GM19372 (cell line): Measurements from ENCODE around the gene ZNF521.

Source experiments
- ATAC-seq: cut with Tn5 transposase; IDR thresholded peaks from one replicate; pipeline ENCODE4 v1.9.1; 2021; ENCODE audit warnings: mild to moderate bottlenecking, low read depth, moderate library complexity; ENCODE audit not compliant: unreplicated experiment

The ZNF521 gene

GRCh38 chr18:25175558-25176517 is 176.1 kb downstream of the ZNF521 start:
- no peak for ATAC-seq

DNA sequence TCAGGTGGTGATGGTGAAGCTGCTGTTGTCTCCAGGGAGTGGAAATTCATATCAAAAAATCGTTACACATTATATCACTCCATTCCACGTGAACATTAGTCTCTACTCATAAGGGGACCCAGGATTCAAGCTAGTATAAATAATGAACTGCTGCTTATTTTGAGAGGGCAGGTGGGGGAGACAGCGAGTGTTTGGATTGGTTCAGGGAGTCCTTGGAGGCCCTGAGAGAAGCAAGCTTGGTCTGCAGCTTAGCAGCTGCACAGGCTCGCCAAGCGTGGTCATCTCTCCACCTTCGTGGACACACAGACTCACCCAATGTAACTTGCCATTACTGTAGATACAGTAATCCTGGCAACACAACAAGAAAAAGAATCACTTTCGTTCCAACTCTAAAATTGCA is 177.6 kb downstream of the ZNF521 start:
- no peak for ATAC-seq

GRCh38 chr18:25171334-25171733 is 180.6 kb downstream of the ZNF521 start:
- no peak for ATAC-seq

GRCh38 chr18:25170402-25170801 is 181.6 kb downstream of the ZNF521 start:
- ATAC-seq, result no peak

DNA sequence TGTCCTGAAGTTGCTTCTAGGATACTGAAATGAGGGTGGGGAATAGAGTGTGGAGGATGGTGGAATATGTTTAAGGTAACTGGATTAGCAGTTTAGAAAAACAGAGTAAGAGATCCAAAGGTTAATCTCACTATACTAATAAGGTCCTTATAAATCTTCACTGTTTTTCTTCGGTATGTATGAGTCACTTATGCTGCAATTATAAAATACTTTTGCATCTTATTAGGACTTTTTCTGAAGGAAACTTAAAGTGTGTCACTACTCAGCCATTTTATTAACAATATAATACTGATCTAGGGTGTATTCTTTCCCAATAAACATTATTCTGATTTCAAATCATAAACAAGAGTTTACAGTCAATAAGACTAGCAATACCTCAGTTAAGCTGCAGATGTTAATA is 182.3 kb downstream of the ZNF521 start:
- no peak for ATAC-seq

- no peak for ATAC-seq
Measured at GRCh38 chr18:25167612-25168410, 184.2 kb downstream of the ZNF521 start.

- ATAC-seq, result no peak
Measured at GRCh38 chr18:25166113-25166512, 185.9 kb downstream of the ZNF521 start.

GRCh38 chr18:25164848-25165811 is 186.8 kb downstream of the ZNF521 start:
- ATAC-seq, result peak; percentile 86

DNA sequence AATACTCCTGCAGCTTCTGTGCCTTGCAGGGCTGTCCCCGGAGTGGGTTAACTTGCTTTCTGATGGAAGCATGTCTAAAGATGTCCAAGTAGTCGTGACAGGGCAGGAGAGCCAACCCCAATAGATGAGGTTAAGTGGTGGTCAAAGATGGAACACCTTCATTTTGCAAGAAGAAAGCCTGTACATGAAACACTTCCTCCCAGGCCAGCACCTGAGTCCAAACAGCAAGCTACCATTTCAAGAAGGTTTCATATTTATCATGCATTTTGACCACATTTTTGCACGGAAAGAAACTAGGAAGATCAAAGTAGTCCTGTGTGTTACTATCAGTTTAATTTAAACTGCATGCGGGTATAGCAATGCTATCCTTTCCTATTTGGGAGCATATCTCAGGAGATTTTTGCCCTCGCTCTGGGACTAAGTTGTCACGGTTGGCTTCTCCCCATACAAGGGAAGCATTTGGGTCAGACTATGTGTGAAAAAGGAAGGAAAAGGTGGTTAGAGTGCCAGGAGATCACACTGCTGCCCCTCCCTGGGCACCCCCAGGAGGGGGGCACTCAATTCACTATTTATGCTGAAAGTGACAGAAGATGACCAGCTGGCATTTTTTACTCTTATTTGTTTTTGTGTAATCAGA is 187.6 kb downstream of the ZNF521 start:
- peak; percentile 34 for ATAC-seq

DNA sequence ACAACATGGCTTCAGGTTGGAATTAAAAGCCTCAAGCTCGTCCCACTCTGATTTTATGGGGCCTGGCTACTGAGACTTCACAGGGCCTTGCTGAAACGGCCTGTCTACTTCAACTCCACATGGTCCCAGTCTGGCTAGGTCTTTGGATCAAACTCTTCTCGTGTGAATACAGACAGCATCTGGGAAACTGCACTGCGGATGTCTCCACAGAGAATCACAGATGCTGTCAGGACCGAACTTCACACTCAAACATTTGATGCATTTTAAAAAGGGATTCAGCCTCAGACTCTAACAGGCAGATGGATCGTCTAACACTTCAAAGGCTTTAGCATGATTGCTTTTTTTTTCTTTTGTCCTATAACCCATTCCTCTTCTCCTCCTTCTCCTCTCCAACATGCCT is 198.5 kb downstream of the ZNF521 start:
- ATAC-seq, result no peak

DNA sequence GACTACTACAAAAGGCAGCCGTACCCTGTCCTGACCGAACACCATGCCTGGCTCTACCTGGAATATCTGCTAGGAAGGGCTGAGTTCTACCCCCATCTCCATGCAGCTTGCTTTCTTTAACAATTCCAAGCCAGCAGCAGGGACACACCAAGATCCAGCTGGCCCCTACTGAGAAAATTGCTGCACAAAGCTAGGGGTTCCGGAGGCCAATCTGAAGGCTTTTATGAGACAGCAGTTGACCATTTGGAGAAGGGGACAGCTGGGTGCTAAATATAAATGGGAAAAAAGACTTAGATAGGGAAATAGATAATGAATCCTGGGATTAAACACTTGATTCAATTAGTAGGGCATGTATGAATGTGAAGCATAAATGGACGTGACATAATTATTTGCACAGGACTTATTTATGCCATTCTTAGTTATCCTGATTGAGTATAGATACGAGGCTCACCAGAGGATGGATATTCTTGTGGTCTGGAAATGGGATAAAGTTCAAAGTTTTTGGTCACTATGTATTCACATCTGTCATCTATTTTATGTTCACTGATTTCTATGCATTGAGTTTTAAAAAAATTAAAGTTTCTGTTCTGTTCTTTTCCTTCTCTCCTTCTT is 204.0 kb downstream of the ZNF521 start:
- ATAC-seq, result no peak

- ATAC-seq, result no peak
Measured at GRCh38 chr18:25146512-25146910, 205.5 kb downstream of the ZNF521 start.

- ATAC-seq, result no peak
Measured at GRCh38 chr18:25145731-25146511, 206.0 kb downstream of the ZNF521 start.

GRCh38 chr18:25144820-25145219 is 207.1 kb downstream of the ZNF521 start:
- ATAC-seq, result no peak

DNA sequence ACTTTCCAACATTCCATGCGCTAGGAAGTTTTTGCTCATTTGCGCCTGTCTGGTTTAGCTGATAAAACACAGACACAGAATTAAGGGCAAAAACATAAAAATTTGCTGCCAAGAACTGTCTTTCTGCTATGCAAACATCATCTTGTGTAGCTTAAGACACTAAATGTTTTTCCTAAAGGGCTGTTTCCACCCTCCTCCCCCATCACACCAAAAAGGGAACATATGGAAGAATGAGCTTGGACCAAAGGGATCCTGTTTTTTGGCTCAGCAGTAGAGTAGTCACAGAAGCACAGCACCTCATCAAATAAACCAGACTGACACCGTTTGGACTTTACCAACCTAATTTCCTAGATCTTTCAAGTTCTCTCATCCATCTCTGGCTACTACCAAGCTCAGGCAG is 210.1 kb downstream of the ZNF521 start:
- no peak for ATAC-seq

- no peak for ATAC-seq
Measured at GRCh38 chr18:25141399-25141798, 210.6 kb downstream of the ZNF521 start.

GRCh38 chr18:25140962-25141308 is 211.0 kb downstream of the ZNF521 start:
- no peak for ATAC-seq

- ATAC-seq, result no peak
Measured at GRCh38 chr18:25140124-25140961, 211.6 kb downstream of the ZNF521 start.
